ENCODE results near the gene ACO1. TPM values are rescaled to one million over a fixed set of nuclear protein-coding genes. Genes with fewer than 3 reads are reported as not detected.

The ACO1 gene
- total RNA-seq, 4 donors from 2014 or later, result 10.7 to 25.7 (median 21.5) TPM

- H3K4me3 ChIP-seq, result no peak overlapping the region
- no peaks in the 10 kb centered on the region for H3K27me3 ChIP-seq
- no peak for TF ChIP-seq POLR2A (IDR thresholded peaks at IDR 0.05)
- no peak for TF ChIP-seq CTCF (IDR thresholded peaks at IDR 0.05)
- 53 to 84% methylated on average over 2 of the region's 2 CpGs for WGBS, 2 donors
- DNase-seq, result no peak
- H3K27ac ChIP-seq, result no peak overlapping the region
- peaks cover 0 to 5% (median 0%) of the 10 kb centered on the region in 3 donors for H3K9me3 ChIP-seq
- H3K4me1 ChIP-seq, result peaks cover 0 to 15% (median 0%) of the 10 kb centered on the region in 3 donors
- H3K36me3 ChIP-seq, result peaks cover 7 to 57% (median 23%) of the 10 kb centered on the region in 3 donors
- intact Hi-C loops (cut with DNase I), result no loop called here
These were observed 21.1 kb downstream of the ACO1 start for GRCh38 chr9:32405506-32405905.

- 100% methylated on average over 2 to 3 of the region's 3 CpGs for WGBS, 2 donors
- Histone ChIP-seq H3K4me1 (peaks cover 0 to 15% (median 0%) of the 10 kb centered on the region in 3 donors), H3K36me3 (peaks cover 7 to 63% (median 23%) of the 10 kb centered on the region in 3 donors), H3K9me3 (peaks cover 0 to 5% (median 0%) of the 10 kb centered on the region in 3 donors), H3K4me3 (no peak overlapping the region), H3K27ac (no peak overlapping the region), H3K27me3 (no peaks in the 10 kb centered on the region)
- TF ChIP-seq POLR2A (IDR thresholded peaks at IDR 0.05) (no peak), CTCF (IDR thresholded peaks at IDR 0.05) (no peak)
- intact Hi-C loops (cut with DNase I), result no loop called here
- no peak for DNase-seq
These were observed 21.6 kb downstream of the ACO1 start for GRCh38 chr9:32406046-32406445.

- no peak for DNase-seq
- Histone ChIP-seq H3K27ac (no peak overlapping the region), H3K36me3 (peaks cover under 1 to 87% (median 14%) of the 10 kb centered on the region in 3 donors), H3K9me3 (no peaks in the 10 kb centered on the region), H3K4me1 (no peaks in the 10 kb centered on the region), H3K4me3 (no peak overlapping the region), H3K27me3 (no peaks in the 10 kb centered on the region)
- intact Hi-C loops (cut with DNase I), result no loop called here
- WGBS, 2 donors, result 89 to 93% methylated on average over 3 of the region's 3 CpGs
- TF ChIP-seq POLR2A (IDR thresholded peaks at IDR 0.05) (no peak), CTCF (IDR thresholded peaks at IDR 0.05) (no peak)
These were observed 27.3 kb downstream of the ACO1 start for GRCh38 chr9:32411753-32412152.

- no peak for TF ChIP-seq CTCF (IDR thresholded peaks at IDR 0.05)
- TF ChIP-seq POLR2A (IDR thresholded peaks at IDR 0.05), result no peak
- no peak overlapping the region for H3K27ac ChIP-seq
- no peaks in the 10 kb centered on the region for H3K9me3 ChIP-seq
- 63 to 91% methylated on average over 3 of the region's 3 CpGs for WGBS, 2 donors
- DNase-seq, result no peak
- H3K27me3 ChIP-seq, result no peaks in the 10 kb centered on the region
- intact Hi-C loops (cut with DNase I), result no loop called here
- H3K36me3 ChIP-seq, result peaks cover 0 to 83% (median 13%) of the 10 kb centered on the region in 3 donors
- no peaks in the 10 kb centered on the region for H3K4me1 ChIP-seq
- no peak overlapping the region for H3K4me3 ChIP-seq
These were observed 28.0 kb downstream of the ACO1 start for GRCh38 chr9:32412440-32412839.

- H3K36me3 ChIP-seq, result peaks cover 0 to 80% (median 9%) of the 10 kb centered on the region in 3 donors
- no peak overlapping the region for H3K4me3 ChIP-seq
- H3K9me3 ChIP-seq, result no peaks in the 10 kb centered on the region
- no peaks in the 10 kb centered on the region for H3K27me3 ChIP-seq
- intact Hi-C loops (cut with DNase I), result no loop called here
- no peak overlapping the region for H3K27ac ChIP-seq
- TF ChIP-seq CTCF (IDR thresholded peaks at IDR 0.05), result no peak
- TF ChIP-seq POLR2A (IDR thresholded peaks at IDR 0.05), result no peak
- no peaks in the 10 kb centered on the region for H3K4me1 ChIP-seq
- DNase-seq, result no peak
These were observed 29.0 kb downstream of the ACO1 start for GRCh38 chr9:32413424-32413823.
